Activated CD4-positive, alpha-beta T cell treated with anti-CD3 and anti-CD28 coated beads for 48 hours (primary cell): Measurements from ENCODE around the gene ACAP2.
"Not testable (repeated sequence)": the region's sequence is repeated elsewhere in the genome, so short reads cannot be mapped to it uniquely, and the experiment has no call there.

ENCODE experiments used
- DNase-seq: peaks from one replicate; pipeline ENCODE4 v3.0.0-alpha.2; 2020

Gene ACAP2

DNA sequence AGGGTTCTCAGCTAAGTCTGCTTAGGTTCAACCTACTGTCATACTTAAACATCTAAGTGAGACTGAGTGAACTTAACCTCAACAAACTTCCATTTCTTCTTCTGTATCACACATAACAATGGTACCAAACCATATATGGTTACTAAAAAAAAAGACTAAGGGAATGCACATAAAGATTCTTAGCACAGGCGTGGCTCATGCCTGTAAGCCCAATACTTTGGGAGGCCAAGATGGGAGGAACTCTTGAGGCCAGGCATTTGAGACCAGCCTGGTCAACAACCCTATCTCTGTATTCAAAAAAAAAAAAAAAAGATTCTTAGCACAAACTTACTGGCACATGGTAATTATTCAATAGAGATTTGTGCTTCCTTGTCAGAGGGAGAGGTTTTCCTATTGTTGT, 57.9 kb downstream of the ACAP2 start:
- no peak for DNase-seq

DNA sequence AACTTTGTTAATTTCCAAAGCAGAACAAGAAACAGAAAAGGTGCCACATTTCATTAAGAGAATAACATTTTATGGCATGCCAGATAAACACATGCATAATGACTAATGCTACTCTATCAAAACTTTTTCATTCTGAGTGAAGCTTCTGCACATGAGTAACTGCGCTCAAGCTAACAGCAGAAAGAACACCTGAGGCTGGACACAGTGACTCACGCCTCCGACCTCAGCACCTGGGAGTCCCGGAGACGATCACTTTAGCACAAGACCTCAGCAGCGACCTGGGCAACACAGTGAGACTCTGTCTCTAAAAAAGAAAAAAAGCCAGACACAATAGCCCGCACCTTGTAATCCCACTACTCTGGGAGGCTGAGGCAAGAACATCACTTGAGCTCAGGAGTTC, 70.6 kb downstream of the ACAP2 start:
- DNase-seq, result no peak

DNA sequence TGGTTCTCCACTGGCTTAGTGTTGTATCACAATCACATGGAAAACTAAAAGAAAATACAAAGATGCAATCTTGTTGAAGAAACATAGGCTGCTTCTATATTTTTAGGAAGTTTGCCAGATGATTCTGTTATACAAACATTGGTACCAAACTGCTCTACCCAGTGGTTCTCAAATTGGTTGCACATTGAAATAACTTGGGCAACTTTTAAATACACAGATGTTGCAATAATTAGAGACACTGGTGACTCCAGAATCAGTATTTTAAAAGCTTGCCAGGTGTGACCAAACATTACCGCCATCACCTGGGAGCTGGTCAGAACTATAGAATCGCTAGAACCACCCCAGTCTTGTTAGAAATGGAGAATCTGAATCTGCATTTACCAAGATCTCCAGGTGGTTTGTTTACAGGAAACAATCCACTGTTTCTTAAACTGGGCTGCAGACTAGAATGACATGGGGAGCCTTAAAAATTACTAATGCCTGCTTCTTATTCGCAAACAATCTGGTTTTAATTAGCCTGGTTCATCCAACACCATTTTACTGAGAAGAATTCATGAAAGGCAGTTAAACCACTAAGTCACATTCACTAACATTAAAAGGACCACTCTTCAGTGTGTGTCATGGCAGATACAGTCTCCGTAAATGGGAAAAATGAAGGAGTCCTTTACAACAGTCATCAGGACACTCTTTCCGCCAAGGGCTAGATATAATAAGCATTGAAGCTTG, 76.5 kb downstream of the ACAP2 start:
- no peak for DNase-seq

DNA sequence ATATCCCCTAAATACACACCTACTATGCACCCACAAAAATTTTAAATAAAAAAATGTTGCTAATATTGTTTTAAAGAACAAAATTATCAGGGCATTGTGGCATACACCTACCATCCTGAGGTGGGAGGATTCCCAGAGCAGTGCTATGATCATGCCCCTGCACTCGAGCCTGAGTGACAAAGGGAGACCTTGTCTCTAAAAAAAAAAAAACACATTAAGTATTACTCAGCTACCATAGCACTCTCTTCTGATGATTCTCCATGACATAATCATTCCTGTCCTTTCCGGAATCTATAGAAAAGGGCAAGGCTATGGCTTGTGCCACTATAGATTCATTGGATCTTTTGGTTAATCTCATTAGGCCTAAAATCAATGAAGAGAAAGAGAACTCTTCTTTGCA, 77.4 kb downstream of the ACAP2 start:
- no peak for DNase-seq

DNA sequence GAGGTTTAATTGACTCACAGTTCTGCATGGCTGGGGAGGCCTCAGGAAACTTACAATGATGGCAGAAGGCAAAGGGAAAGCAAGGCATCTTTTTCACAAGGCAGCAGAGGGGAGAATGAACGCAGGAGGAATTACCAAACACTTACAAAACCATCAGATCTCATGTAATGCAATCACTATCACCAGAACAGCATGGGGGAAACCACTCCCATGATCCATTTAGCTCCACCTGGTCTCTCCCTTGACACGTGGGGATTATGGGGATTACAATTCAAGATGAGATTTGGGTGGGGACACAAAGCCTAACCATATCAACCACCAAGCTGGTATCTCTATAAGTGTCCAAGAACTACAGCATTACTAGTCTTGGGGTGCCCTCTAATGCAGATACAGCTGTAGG, 85.0 kb downstream of the ACAP2 start:
- not testable (repeated sequence) for DNase-seq

DNA sequence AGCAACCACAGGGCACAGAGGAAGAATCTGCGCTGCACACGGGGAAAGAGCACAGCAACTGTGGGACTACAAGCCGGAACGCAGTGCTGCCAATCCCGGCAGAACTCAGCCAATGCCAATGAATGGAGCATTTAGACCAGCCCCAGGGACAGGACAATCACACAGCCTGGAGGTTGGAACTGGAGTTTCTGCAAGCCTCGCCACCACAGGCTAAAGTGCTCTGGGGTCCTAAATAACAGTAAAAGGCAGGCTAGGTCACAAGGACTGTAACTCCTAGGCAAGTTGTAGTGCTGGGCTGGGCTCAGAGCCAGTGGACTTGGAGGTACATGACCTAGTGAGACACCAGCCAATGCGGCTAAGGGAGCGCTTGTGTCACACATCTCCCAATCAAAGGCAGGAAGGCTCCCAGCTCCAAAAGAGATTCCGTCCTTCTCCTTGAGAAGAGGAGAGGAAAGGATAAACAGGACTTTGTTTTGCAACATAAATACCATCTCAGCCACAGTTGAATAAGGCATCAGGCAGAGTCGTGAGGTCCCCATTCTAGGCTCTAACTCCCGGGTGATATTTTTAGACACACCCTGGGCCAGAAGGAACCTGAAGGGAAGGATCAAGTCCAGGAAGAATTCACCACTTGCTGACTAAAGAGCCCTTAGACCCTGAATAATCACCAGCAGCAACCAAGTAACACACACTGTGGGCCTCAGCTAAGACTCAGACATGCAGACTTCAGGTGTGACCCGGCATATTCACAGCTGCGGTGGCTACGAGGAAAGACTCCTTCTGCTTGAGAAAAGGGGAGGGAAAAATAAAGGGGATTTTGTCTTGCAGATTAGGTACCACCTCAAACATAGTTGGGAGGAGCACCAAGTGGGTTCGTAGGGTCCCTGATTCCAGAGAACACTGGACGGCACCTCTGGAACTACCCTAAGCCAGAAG, 86.4 kb downstream of the ACAP2 start:
- no peak for DNase-seq

DNA sequence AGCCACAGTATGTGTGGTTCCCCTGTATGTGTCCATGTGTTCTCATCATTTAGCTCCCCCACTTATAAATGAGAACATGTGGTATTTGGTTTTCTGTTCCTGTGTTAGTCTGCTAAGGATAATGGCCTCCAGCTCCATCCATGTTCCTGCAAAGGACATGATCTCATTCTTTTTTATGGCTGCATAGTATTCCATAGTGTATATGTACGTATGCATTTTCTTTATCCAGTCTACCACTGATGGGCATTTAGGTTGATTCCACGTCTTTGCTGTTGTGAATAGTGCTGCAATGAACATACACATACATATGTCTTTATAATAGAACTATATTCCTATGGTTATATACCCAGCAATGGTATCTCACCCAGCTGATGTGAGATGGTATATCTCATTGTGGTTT, 88.8 kb downstream of the ACAP2 start:
- not testable (repeated sequence) for DNase-seq

DNA sequence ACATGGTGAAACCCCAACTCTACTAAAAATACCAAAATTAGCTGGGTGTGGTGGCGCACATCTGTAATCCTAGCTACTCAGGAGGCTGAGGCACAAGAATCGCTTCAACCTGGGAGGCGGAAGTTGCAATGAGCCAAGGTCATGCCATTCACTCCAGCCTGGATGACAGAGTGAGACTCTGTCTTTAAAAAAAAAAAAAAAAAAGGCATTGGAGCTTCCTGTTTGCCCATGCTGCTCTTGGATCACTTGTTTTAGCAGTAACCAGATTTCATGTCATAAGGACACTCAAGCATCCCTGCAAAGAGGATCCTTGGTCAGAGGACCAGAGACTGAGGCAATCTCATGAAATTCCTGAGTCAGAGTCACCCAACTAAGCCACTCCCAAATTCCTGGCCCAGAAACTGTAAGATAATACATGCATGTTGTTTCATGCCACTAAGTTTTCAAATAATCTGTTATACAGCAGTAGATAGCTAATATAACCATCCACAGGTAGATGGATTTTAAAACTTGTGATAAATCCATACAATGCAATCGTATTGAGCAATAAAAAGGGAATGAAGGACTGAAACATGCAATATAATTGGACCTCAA, 89.8 kb downstream of the ACAP2 start:
- no peak for DNase-seq

DNA sequence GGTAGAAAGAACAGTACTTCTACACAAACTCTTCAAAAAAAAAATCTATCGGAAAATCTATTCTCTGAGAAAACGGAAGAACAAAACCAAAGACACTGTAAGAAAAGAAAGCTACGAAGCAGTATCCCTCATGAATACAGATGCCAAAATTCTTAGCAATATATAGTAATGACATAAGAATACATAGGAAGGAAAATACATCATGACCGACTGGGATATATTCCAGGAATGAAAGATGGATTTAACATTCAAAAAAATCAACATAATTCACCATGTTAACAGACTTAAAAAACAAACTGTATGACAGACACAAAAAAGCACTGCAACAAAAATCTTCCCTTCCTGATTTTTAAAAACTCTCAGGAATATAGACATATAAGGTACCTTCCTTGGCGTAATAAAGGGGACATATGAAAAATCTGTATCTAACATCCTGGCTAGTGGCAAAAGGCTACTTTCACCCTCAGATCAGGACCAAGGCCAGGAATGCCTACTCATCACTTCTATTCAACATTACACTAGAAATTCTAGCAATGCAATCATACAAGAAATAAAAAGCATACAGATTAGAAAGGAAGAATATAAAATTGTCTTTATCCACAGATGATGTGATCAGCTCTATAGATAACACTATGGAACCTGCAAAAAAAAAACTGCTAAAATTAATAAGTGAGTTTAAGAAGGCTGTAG, 94.2 kb downstream of the ACAP2 start:
- DNase-seq, result no peak

DNA sequence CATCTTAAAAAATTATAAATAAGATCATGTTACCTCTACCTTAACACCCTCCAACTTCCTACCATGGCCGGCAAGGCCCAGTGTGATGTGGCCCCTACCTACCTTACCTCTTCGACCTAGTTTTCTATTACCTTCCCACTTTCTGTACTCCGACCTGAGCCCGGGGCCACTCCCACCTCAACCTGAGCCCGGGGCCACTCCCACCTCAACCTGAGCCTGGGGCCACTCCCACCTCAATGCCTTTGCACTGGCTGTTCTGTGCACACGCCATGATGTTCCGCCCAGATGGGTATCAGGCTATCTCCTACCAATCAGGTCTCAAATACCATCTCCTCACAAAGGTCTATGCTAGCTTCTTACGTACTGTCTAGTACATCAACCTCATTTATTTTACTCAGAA, 105.1 kb downstream of the ACAP2 start:
- DNase-seq, result no peak

DNA sequence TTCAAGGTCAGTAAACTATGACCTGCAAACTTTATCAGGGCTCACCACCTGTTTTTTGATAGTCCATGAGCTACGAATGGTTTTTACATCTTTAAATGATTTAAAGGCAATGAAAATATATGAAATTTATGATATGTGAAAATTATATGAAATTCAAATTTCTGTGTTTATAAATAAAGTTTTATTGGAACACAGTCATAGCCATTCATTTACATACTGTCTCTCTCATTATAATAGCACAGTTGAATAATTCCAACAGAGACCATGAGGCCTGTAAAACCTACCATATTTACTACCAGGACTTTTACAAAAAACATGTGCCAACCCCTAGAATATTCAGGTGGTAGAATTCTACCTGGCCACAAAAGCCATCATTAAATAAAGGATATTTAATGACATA, 107.9 kb downstream of the ACAP2 start:
- no peak for DNase-seq

DNA sequence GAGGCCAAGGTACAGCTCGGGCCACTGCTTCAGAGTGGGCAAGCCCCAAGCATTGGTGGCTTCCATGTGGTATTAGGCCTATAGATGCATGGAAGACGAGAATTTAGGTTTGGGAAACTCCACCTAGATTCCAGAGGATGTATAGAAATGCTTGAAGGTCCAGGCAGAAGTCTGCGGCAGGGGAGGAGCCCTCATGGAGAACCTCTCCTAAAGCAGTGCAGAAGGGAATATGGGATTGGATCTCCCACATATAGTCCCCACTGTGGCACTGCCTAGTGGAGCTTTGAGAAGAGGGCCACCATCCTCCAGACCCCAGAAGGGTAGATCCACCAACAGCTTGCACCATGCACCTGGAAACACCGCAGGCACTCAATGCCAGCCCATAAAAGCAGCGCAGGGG, 123.8 kb downstream of the ACAP2 start:
- DNase-seq, result no peak

DNA sequence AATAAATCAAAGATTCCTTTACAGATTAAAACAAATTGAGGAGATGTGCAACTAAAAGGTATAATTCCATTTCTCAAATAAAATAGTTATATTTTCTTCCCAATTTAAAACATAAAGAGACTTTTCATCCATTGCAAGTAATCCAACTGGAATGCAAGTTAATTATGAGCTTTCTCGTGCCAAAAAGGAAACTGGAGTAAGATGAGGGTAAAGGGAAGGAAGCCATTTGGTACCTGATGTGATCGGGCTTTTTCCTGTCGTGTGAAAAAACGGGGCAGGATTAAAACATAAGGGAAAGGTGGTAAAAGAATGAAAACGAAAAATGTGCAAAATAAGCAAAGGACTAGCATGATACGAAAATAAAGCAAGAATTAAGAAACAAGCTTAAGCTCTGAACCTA, 130.1 kb downstream of the ACAP2 start:
- no peak for DNase-seq

DNA sequence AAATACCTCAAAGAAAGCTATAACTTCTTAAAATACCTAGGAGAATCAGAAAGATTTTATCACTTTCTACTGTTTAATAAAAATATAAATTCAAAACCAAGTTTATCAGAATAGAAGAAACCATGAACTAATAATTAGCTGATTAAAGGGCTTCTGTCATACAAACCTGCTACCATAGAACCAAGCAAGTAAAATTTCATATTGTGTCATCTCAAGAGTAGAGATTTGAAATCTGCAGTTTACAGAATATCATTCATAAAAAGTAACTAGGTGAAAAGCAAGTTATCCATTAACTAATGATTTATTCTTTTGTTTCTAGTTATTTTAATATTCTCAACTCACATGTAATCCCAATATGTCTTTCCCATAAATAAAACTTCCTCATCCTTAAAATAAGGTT, 135.1 kb downstream of the ACAP2 start:
- no peak for DNase-seq

DNA sequence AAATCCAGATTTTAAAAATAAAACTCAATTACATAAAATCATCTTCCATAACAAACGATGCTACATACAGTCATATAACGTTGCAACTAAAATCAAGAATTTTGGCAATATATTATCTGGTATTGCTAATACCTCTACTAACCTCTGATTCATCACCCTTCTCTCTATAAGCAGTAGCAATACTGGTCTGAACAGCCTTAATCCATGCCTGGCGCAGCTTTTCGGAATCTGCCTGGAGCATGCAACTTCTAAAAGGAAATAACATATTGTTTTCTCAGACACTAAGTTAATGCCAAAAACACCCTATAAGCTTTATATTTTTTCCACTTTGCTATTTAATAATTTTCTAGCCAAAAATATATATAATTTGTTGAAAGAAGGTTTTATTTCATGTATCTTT, 136.5 kb downstream of the ACAP2 start:
- DNase-seq, result no peak

DNA sequence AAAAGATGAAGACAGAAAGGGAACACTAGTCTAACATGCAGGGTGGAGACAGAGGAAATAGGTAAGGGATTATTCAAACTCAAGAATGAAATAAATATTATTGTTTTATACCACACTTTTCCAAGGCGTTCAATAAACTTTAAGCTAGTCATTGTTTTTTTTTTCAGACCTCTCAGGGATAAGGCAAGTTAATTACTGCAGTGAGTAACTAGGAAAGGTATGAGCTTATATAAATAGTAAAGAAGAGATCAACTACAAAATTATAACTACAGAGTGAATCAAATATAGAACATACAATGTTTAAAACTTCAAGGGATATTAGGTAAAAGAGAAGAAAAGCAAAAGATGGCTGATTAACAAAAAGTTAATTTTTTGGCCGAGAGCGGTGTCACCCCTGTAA, 140.4 kb downstream of the ACAP2 start:
- no peak for DNase-seq

DNA sequence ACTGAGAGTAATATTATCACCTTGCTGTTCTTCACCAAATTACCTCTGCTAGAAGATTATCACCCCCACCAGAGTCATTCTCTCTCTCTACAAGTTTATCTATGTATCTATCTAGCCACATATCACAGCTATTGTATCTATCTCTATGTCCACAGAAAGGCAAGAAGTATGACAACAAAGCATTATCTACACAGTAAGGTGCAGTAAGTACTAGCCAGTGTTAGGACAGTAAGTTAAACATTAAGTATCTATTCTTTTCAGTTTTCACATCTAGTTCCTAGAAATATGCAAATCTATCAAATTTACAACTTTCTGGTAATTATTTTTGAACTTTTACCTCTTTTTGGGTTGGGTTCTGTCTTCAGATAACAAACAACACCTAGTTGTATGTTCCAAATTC, 145.4 kb downstream of the ACAP2 start:
- no peak for DNase-seq

DNA sequence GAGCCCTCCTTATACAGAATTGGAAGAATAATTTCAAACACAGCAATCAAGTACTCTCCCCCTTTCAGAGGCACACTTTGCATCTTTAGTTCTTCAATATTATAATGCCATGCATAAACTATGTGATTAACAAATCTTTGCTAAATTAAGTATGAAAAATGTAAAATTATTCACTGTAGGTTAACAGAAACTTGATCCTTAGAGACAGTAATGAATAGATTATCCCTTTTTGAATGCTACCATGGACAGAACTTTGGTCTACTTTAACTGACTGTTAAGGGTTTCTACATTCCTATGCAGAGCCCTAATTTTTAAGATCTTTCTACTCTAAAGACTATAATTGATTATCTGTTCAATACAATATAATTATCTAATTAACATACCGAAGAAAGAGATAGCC, 146.2 kb downstream of the ACAP2 start:
- DNase-seq, result no peak

DNA sequence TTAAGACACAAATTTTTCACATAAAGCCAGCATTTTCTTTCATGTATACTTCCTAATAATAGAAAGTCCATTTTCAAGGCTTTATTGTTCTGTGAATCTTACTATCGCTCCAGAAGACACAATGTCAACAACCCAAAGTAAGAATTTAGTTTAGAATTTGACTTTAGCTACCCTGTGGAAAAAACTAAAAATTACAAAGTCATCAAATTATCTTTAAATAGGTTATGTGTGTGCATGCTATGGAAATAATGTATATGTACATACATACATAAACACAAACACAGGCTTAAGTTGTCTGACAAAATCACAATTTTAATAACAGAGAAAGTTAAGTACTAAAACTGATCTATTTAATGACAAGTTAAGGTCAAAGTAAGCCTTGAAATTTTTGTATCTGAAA, 151.7 kb downstream of the ACAP2 start:
- DNase-seq, result no peak

DNA sequence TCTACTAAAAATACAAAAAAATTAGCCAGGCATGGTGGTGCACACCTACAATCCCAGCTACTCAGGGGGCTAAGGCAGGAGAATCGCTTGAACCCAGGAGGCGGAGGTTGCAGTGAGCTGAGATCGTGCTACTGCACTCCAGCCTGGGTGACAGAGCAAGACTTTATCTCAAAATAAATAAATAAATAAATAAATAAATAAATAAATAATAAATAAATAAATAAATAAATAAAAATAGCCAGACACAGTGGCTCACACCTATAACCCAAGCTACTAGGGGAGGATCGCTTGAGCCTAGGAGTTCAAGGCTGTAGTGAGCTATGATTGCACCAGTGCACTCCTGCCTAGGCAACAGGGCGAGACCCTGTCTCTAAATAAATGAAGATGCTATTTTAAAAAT, 152.2 kb downstream of the ACAP2 start:
- DNase-seq, result not testable (repeated sequence)

DNA sequence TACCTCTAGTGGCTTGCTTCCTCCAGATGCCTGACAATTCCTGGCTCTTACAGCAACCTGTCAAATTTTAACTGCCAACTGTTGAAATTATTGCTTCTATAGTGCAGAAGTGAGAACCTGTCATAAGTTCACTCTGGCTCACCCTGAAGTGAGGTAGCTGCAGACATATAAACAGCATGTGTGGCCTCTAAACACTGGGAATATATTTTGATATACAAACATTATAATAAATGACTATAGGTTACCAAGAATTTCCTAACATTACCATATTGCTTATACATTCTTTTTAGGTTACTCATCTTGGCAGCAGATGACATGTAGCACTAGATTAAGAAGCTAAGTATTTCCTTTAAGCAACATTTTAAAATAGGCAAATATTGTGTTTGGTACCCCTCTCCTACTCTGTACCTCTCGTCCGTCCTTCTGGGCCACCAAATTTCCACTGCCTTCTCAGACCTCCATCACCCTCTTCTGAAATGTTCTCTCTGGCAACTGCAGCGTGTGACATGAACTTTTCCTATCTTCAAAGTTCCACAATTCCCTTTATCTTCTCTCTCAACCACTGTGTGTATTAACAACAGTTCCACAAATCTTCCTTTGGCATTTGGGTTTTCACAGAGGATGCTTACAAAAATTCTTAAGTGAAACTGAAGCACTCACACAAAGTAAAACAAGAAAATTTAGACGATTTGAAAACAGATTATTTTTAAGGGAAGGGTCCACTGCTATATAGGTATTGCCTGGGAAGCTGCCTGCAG, 156.5 kb downstream of the ACAP2 start:
- DNase-seq, result no peak

DNA sequence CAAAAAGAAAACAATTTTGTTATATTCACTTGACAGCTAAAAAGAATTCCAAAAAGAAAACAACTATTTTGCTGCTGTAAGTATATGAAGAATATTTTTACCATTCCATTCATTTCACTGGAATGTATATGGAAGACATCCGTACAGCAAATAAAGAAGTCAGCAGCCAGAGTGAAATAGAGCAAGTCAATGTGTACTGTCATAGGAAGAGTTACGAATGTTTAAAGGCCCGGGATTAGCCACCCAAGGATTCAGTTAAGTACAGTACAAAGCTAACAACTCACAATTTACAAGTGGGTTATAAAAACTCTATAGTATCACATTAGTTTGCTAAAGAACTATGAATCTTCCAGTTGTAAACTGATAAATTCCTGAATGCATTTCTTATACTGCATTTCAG, 157.4 kb downstream of the ACAP2 start:
- DNase-seq, result no peak

DNA sequence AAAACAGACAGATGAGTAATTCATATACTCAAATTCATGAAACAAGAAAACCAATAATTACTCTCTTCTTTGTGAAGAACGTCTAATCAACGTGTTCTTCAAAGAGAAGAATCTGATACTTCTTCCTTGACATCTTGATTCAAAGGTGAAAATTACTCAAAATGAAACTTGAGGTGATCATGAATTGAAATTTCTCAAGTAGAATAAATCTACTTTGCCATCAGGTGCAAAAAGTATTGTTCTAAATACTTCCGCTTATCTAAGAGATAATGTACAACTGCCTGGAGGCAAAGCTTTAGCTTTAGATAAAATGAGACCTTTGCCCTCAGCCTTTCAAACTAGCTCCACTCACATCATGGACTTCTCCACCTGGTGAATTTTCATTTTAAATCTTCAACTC, 158.0 kb downstream of the ACAP2 start:
- DNase-seq, result no peak
